ENCODE results near the gene NPBWR2. TPM values are rescaled to one million over a fixed set of nuclear protein-coding genes. Genes with fewer than 3 reads are reported as not detected.

NPBWR2 gene
- total and polyA plus RNA-seq, 9 of the 15 experiments (the other 6 are each of a cell fraction or from before 2014, with no cell fraction given) = not detected

GRCh38 chr20:64153410-64153809 lies 46.0 kb upstream of the NPBWR2 start:
- Histone ChIP-seq H3K9ac (ENCODE audit: insufficient read depth in 1 of 2, low read depth in 2 of 2, low read length in 2 of 2) (no peak overlapping the region), H2AFZ (ENCODE audit: low read depth, low read length) (no peak overlapping the region), H3K4me2 (ENCODE audit: insufficient read depth, low read length) (no peak overlapping the region), H3K27me3 (ENCODE audit: control insufficient read depth in 2 of 2, insufficient read depth in 2 of 2, low read length in 2 of 2) (peaks cover 0 to 52% of the 10 kb centered on the region in 2 experiments; a peak in 4 of 5 replicates), H3K4me1 (replicated peaks in 1 of 2; ENCODE audit: control insufficient read depth in 2 of 2, insufficient read depth in 2 of 2, low read length in 2 of 2) (peaks cover 0 to 18% of the 10 kb centered on the region in 2 experiments; a peak in 1 of 5 replicates), H3K9me3 (replicated peaks; ENCODE audit: control insufficient read depth, insufficient read depth, low read depth, low read length) (peaks cover 3% of the 10 kb centered on the region), H3K27ac (ENCODE audit: extremely low read depth, low read depth, low read length) (no peak overlapping the region), H3K4me3 (no peak overlapping the region), H3K79me2 (ENCODE audit: control insufficient read depth, insufficient read depth, low read length) (no peaks in the 10 kb centered on the region), H3K36me3 (ENCODE audit: control insufficient read depth, insufficient read depth, low read length) (no peaks in the 10 kb centered on the region), H4K20me1 (replicated peaks; ENCODE audit: control insufficient read depth, insufficient read depth, low read length) (peaks cover 6% of the 10 kb centered on the region), H3K9me1 (ENCODE audit: control insufficient read depth, insufficient read depth, low read length) (peaks cover 2% of the 10 kb centered on the region)
- BruUV-seq (replicated peaks) = no TSS peak
- CTCF ChIA-PET (ENCODE audit: low intra/inter-chr PET ratio) = no interaction called here
- ATAC-seq = no peak
- in situ Hi-C loops (cut with MboI) = no loop called here
- POLR2A ChIA-PET = no interaction called here
- FAIRE-seq = peak; percentile 72
- 0% methylated on average over 2 of the region's 2 CpGs for WGBS (ENCODE audit: insufficient coverage, low coverage, missing lambda C conversion rate)
- peak; percentile 36; the same call in 1 of the 2 replicates for TF ChIP-seq HBP1 (CRISPR knock-in tag; IDR thresholded peaks at IDR 0.05)
- TF ChIP-seq BCLAF1 (IDR thresholded peaks at IDR 0.05; ENCODE audit: borderline replicate concordance in 1 of 2, control insufficient read depth in 1 of 2, low read depth in 2 of 2, low read length in 1 of 2) = 0 out of 4 replicates have a peak, but pooled peaks of 1 of the 2 experiments have one; percentile 13
- TF ChIP-seq POLR2H (tag; IDR thresholded peaks at IDR 0.05; ENCODE audit: low read depth) = no peak
- TF ChIP-seq NCOA6 (IDR thresholded peaks at IDR 0.05) = no peak
- TF ChIP-seq RHOXF2B (CRISPR knock-in tag; conservative IDR thresholded peaks at IDR 0.05) = no peak
- TF ChIP-seq NR0B1 (IDR thresholded peaks at IDR 0.05; ENCODE audit: partially characterized antibody) = no peak
- intact Hi-C loops (cut with micrococcal nuclease) = no loop called here
- DNase-seq (ENCODE audit: extremely low read depth in 1 of 4, low spot score in 3 of 4) = no peak
